ENCODE results near the gene ASIC1. TPM values are rescaled to one million over a fixed set of nuclear protein-coding genes. Genes with fewer than 3 reads are reported as not detected.
A peak's percentile ranks its signal among the peaks of the same experiment; 100 is the strongest.

The ASIC1 gene
- total RNA-seq, 2 donors from 2014 or later: 4.2 to 5.2 TPM

DNA sequence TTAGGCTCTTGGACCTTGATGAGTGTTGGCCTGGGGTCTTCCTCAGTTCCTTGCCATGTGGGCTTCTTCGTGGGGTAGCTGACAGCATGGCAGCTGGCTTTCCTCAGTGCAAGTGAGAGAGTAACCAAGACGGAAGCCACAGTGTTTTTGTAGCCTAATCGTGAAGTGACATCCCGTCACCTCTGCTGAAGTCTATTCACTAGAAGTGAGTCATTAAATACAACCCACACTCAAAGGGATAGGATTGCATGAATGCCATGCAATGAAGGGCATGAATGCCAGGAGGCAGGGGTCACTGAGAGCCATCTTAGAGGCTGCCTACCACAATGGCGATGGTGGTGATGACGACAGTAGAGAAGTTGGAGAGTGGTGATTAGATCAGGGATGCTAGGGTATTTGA is 13.5 kb upstream of the ASIC1 start:
- H3K4me1 Mint-ChIP-seq: peaks cover 7% of the 10 kb centered on the region
- Histone ChIP-seq H3K36me3 (ENCODE audit: control insufficient read depth, insufficient read depth, low read length) (no peaks in the 10 kb centered on the region), H3K4me1 (ENCODE audit: control insufficient read depth, insufficient read depth, low read length) (no peaks in the 10 kb centered on the region), H3K9ac (ENCODE audit: extremely low read depth, low read length, poor library complexity, severe bottlenecking) (no peak overlapping the region), H3K27ac (ENCODE audit: low read depth, low read length) (no peak overlapping the region), H3K4me3 (ENCODE audit: low read length) (no peak overlapping the region), H3K9me3 (ENCODE audit: control insufficient read depth, low read length) (no peaks in the 10 kb centered on the region), H3K27me3 (ENCODE audit: control insufficient read depth, insufficient read depth, low read length, poor library complexity, severe bottlenecking) (peaks cover 6% of the 10 kb centered on the region)
- H3K9me3 Mint-ChIP-seq: no peaks in the 10 kb centered on the region
- no peaks in the 10 kb centered on the region for H3K36me3 Mint-ChIP-seq (ENCODE audit: low read depth)
- TF ChIP-seq, protein P1, sequence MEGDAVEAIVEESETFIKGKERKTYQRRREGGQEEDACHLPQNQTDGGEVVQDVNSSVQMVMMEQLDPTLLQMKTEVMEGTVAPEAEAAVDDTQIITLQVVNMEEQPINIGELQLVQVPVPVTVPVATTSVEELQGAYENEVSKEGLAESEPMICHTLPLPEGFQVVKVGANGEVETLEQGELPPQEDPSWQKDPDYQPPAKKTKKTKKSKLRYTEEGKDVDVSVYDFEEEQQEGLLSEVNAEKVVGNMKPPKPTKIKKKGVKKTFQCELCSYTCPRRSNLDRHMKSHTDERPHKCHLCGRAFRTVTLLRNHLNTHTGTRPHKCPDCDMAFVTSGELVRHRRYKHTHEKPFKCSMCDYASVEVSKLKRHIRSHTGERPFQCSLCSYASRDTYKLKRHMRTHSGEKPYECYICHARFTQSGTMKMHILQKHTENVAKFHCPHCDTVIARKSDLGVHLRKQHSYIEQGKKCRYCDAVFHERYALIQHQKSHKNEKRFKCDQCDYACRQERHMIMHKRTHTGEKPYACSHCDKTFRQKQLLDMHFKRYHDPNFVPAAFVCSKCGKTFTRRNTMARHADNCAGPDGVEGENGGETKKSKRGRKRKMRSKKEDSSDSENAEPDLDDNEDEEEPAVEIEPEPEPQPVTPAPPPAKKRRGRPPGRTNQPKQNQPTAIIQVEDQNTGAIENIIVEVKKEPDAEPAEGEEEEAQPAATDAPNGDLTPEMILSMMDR (conservative IDR thresholded peaks at IDR 0.05): no peak
- H3K27ac Mint-ChIP-seq: no peak overlapping the region
- H3K27me3 Mint-ChIP-seq (ENCODE audit: insufficient read depth): peaks cover 48% of the 10 kb centered on the region
- 88% methylated on average over 3 to 6 of the region's 6 CpGs for WGBS, 2 experiments (ENCODE audit: insufficient coverage in 1 of 2, insufficient read length in 1 of 2)
- no peak for DNase-seq
- no peak overlapping the region for H3K4me3 Mint-ChIP-seq

DNA sequence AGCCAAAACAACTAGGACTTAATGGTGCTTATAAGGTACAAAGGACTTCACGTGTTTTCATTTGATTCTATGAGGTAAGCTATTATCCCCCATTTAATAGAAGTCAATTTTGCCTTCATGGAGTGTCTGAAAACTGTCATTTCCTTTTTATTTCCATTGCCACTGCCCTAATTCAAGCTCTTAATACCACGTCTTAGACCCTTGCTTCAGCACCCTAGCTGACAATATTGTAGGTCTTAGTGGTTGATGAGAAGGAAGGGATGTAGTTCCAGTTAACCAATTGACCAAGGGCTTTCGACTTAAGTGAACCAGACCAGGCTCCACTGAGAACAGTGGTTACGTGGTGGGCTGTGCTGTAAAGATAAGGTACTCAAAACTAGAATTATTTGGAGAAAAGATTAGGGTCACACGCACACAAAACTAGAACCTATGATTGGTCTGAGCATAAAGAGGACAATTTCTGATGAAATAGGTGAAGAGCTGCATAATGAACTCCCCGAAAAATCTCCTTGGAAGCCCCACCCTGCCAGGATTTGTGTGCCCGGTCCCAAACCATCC is 9.6 kb upstream of the ASIC1 start:
- Mint-ChIP-seq H3K4me1 (peaks cover 11% of the 10 kb centered on the region), H3K27ac (no peak overlapping the region), H3K4me3 (no peak overlapping the region), H3K9me3 (no peaks in the 10 kb centered on the region), H3K36me3 (ENCODE audit: low read depth) (no peaks in the 10 kb centered on the region), H3K27me3 (ENCODE audit: insufficient read depth) (peaks cover 67% of the 10 kb centered on the region)
- peaks cover 32% of the 10 kb centered on the region for H3K27me3 ChIP-seq (ENCODE audit: control insufficient read depth, insufficient read depth, low read length, poor library complexity, severe bottlenecking)
- no peak overlapping the region for H3K4me3 ChIP-seq (ENCODE audit: low read length)
- no peaks in the 10 kb centered on the region for H3K9me3 ChIP-seq (ENCODE audit: control insufficient read depth, low read length)
- WGBS, 2 experiments (ENCODE audit: insufficient coverage in 1 of 2, insufficient read length in 1 of 2): 93 to 94% methylated on average over 4 to 7 of the region's 7 CpGs
- H3K36me3 ChIP-seq (ENCODE audit: control insufficient read depth, insufficient read depth, low read length): no peaks in the 10 kb centered on the region
- TF ChIP-seq, protein P1 (conservative IDR thresholded peaks at IDR 0.05): no peak
- H3K27ac ChIP-seq (ENCODE audit: low read depth, low read length): no peak overlapping the region
- DNase-seq: no peak
- no peaks in the 10 kb centered on the region for H3K4me1 ChIP-seq (ENCODE audit: control insufficient read depth, insufficient read depth, low read length)
- no peak overlapping the region for H3K9ac ChIP-seq (ENCODE audit: extremely low read depth, low read length, poor library complexity, severe bottlenecking)

DNA sequence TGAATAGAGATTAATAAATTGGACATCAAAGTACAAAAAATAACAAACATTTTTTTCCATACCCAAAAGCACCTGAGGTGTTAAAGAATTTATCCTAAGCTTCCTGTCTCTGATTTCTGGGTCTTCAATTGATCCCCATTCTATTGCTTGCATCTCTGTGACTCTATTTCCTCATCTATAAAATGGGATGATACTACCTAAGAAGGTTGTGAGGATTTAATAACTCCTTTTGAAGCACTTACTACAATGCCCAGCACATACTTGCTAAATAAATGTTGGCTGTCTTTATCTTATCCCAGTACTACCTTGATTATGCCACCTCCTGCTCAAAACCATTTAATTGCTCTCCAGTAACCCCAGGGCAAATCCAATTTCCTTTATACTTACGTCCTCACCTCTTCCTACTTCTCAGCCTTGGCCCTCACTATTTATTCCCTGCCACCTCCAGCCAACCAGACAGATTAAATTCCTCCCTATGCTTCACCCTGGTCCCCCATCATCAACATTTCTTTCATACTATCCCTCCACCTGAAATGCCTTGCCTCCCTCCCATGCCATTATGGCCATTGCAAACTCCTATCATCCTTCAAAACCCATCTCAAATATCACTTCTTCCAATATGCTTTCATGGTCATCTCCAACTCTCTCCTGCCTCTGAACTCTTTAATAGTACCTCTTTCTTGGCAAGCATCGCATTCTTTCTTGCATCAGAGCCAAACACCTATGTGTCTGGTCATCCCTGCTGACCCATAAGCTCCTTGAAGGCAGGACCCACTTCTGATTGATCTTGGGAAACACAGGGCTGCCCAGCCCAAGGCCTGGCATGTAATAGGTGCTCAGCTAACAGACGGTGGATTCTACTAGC is 7.9 kb upstream of the ASIC1 start:
- Mint-ChIP-seq H3K4me3 (peak overlapping the region; percentile 49), H3K27ac (no peak overlapping the region), H3K9me3 (no peaks in the 10 kb centered on the region), H3K27me3 (ENCODE audit: insufficient read depth) (peaks cover 70% of the 10 kb centered on the region), H3K4me1 (peaks cover 11% of the 10 kb centered on the region), H3K36me3 (ENCODE audit: low read depth) (no peaks in the 10 kb centered on the region)
- H3K9ac ChIP-seq (ENCODE audit: extremely low read depth, low read length, poor library complexity, severe bottlenecking): no peak overlapping the region
- TF ChIP-seq, protein P1 (conservative IDR thresholded peaks at IDR 0.05): no peak
- 91 to 100% methylated on average over 3 of the region's 3 CpGs for WGBS, 2 experiments (ENCODE audit: insufficient coverage in 1 of 2, insufficient read length in 1 of 2)
- no peak for DNase-seq
- no peaks in the 10 kb centered on the region for H3K36me3 ChIP-seq (ENCODE audit: control insufficient read depth, insufficient read depth, low read length)
- H3K27me3 ChIP-seq (ENCODE audit: control insufficient read depth, insufficient read depth, low read length, poor library complexity, severe bottlenecking): peaks cover 39% of the 10 kb centered on the region
- H3K4me3 ChIP-seq (ENCODE audit: low read length): no peak overlapping the region
- no peaks in the 10 kb centered on the region for H3K9me3 ChIP-seq (ENCODE audit: control insufficient read depth, low read length)
- no peaks in the 10 kb centered on the region for H3K4me1 ChIP-seq (ENCODE audit: control insufficient read depth, insufficient read depth, low read length)
- H3K27ac ChIP-seq (ENCODE audit: low read depth, low read length): no peak overlapping the region
